ENCODE measurements around the gene CLCN3.

- TF ChIP-seq POLR2AphosphoS5 (IDR thresholded peaks at IDR 0.05; ENCODE audit: low read depth) = no peak
- TF ChIP-seq, protein P1, sequence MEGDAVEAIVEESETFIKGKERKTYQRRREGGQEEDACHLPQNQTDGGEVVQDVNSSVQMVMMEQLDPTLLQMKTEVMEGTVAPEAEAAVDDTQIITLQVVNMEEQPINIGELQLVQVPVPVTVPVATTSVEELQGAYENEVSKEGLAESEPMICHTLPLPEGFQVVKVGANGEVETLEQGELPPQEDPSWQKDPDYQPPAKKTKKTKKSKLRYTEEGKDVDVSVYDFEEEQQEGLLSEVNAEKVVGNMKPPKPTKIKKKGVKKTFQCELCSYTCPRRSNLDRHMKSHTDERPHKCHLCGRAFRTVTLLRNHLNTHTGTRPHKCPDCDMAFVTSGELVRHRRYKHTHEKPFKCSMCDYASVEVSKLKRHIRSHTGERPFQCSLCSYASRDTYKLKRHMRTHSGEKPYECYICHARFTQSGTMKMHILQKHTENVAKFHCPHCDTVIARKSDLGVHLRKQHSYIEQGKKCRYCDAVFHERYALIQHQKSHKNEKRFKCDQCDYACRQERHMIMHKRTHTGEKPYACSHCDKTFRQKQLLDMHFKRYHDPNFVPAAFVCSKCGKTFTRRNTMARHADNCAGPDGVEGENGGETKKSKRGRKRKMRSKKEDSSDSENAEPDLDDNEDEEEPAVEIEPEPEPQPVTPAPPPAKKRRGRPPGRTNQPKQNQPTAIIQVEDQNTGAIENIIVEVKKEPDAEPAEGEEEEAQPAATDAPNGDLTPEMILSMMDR (conservative IDR thresholded peaks at IDR 0.05; ENCODE audit: low read depth in 2 of 2) = no peak
- no peak for TF ChIP-seq CREB1 (CRISPR knock-in tag; IDR thresholded peaks at IDR 0.05; ENCODE audit: low read depth)
- no peak for TF ChIP-seq EZH2 (IDR thresholded peaks at IDR 0.05; ENCODE audit: low read depth, unreplicated experiment)
- TF ChIP-seq, protein P2, sequence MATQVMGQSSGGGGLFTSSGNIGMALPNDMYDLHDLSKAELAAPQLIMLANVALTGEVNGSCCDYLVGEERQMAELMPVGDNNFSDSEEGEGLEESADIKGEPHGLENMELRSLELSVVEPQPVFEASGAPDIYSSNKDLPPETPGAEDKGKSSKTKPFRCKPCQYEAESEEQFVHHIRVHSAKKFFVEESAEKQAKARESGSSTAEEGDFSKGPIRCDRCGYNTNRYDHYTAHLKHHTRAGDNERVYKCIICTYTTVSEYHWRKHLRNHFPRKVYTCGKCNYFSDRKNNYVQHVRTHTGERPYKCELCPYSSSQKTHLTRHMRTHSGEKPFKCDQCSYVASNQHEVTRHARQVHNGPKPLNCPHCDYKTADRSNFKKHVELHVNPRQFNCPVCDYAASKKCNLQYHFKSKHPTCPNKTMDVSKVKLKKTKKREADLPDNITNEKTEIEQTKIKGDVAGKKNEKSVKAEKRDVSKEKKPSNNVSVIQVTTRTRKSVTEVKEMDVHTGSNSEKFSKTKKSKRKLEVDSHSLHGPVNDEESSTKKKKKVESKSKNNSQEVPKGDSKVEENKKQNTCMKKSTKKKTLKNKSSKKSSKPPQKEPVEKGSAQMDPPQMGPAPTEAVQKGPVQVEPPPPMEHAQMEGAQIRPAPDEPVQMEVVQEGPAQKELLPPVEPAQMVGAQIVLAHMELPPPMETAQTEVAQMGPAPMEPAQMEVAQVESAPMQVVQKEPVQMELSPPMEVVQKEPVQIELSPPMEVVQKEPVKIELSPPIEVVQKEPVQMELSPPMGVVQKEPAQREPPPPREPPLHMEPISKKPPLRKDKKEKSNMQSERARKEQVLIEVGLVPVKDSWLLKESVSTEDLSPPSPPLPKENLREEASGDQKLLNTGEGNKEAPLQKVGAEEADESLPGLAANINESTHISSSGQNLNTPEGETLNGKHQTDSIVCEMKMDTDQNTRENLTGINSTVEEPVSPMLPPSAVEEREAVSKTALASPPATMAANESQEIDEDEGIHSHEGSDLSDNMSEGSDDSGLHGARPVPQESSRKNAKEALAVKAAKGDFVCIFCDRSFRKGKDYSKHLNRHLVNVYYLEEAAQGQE (IDR thresholded peaks at IDR 0.05; ENCODE audit: unreplicated experiment) = no peak
- TF ChIP-seq EZH2phosphoT487 (IDR thresholded peaks at IDR 0.05; ENCODE audit: unreplicated experiment) = no peak
- no peak for TF ChIP-seq ZNF331 (CRISPR knock-in tag; IDR thresholded peaks at IDR 0.05; ENCODE audit: low read depth)
Observed at GRCh38 chr4:169615467-169616106, 4.8 kb upstream of the CLCN3 start.

All from GM23338 (cell line).